Progenitor cell of endocrine pancreas (in vitro differentiated cells): ENCODE measurements around the gene PRM3. TPM values are rescaled to one million over a fixed set of nuclear protein-coding genes. Genes with fewer than 3 reads are reported as not detected.

Source experiments
- DNase-seq: peaks from one replicate; pipeline ENCODE4 v3.0.0; 2021; ENCODE audit warnings: low spot score; ENCODE audit not compliant: unreplicated experiment
- H3K27ac Mint-ChIP-seq: 2 replicates; pipeline ENCODE4 v1.8.0; 2021; ENCODE audit warnings: mild to moderate bottlenecking, moderate library complexity, mixed read lengths
- H3K27me3 Mint-ChIP-seq: 2 replicates; pipeline ENCODE4 v1.8.0; 2021; ENCODE audit warnings: mixed read lengths
- H3K36me3 Mint-ChIP-seq: 2 replicates; pipeline ENCODE4 v1.8.0; 2022; ENCODE audit warnings: mixed read lengths; ENCODE audit not compliant: insufficient read depth
- H3K4me1 Mint-ChIP-seq: 2 replicates; pipeline ENCODE4 v1.8.0; 2021; ENCODE audit warnings: low read depth, mixed read lengths
- H3K4me3 Mint-ChIP-seq: 2 replicates; pipeline ENCODE4 v1.8.0; 2021; ENCODE audit warnings: low read depth, mild to moderate bottlenecking, moderate library complexity, mixed read lengths
- H3K9me3 Mint-ChIP-seq: 2 replicates; pipeline ENCODE4 v1.8.0; 2021; ENCODE audit warnings: low read depth, mixed read lengths
- CTCF ChIP-seq: fragments of 200-600 bp; sonication (generic); IDR thresholded peaks from one replicate; pipeline ENCODE4 v1.5.0; 2021; ENCODE audit warnings: antibody characterized with exemption, mild to moderate bottlenecking; ENCODE audit not compliant: unreplicated experiment
- total RNA-seq: library from RNA; stranded (reverse); gene quantifications from 2 replicates; pipeline ENCODE4 v1.2.1, GENCODE V29; 2021

PRM3 gene
- total RNA-seq, 1 donor from 2014 or later: not detected

- no peak for DNase-seq
- Mint-ChIP-seq H3K4me1 (peaks cover 29% of the 10 kb centered on the region), H3K4me3 (no peak within 1 kb of the TSS), H3K36me3 (no peaks in the 10 kb centered on the region), H3K27ac (peak within 1 kb of the TSS; percentile 80), H3K27me3 (no peaks in the 10 kb centered on the region), H3K9me3 (peaks cover 2% of the 10 kb centered on the region)
- no peak for TF ChIP-seq CTCF
These were observed 7.4 kb upstream of the PRM3 start, which contains the start of gene PRM1 for GRCh38 chr16:11280616-11281522. PRM1 (minus strand) TSS chr16:11281330; CDS start chr16:11281238, 92 bp downstream.

DNA sequence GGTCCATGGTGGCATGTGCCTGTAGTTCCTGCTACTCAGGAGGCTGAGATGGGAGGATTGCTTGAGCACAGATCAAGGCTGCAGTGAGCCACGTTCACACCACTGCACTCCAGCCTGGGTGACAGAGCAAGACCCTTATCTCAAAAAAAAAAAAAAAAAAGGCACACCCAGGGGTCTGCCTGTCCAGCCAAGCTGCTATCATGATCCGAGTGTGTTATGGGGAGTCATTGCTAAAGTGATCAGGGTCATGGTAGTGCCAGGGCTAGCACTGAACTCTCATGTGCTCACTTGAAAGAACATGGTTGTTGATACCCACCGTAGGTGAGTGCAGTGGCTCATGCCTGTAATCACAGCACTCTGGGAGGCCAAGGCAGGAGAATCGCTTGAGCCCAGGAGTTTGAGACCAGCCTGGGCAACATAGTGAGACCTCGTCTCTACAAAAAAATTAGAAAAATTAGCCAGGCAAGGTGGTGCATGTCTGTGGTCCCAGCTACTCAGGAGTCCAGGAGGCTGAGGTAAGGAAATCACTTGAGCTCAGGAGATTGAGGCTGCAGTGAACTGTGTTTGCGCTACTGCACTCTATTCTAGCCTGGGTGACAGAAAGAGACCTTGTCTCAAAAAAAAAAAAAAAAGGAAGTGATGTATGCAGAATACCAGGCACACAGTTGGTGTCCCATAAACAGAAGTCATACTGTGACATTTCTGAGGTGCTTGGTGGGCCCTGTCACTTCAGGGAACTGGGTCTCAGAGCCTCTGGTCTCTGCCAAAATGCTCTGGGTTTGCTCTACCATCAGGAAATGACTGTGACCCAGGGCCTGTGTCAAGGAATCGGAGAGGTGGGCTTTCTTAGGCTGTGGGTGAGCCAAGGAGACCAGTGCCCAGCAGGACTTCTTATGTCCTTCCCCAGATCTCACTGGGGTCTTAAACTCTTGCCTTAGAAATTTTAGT, 5.5 kb upstream of the PRM3 start:
- H3K27ac Mint-ChIP-seq: peak overlapping the region; percentile 80
- peaks cover 2% of the 10 kb centered on the region for H3K9me3 Mint-ChIP-seq
- no peak for DNase-seq
- H3K4me3 Mint-ChIP-seq: peak overlapping the region; percentile 7
- TF ChIP-seq CTCF: no peak
- peaks cover 29% of the 10 kb centered on the region for H3K4me1 Mint-ChIP-seq
- H3K36me3 Mint-ChIP-seq: no peaks in the 10 kb centered on the region
- no peaks in the 10 kb centered on the region for H3K27me3 Mint-ChIP-seq

DNA sequence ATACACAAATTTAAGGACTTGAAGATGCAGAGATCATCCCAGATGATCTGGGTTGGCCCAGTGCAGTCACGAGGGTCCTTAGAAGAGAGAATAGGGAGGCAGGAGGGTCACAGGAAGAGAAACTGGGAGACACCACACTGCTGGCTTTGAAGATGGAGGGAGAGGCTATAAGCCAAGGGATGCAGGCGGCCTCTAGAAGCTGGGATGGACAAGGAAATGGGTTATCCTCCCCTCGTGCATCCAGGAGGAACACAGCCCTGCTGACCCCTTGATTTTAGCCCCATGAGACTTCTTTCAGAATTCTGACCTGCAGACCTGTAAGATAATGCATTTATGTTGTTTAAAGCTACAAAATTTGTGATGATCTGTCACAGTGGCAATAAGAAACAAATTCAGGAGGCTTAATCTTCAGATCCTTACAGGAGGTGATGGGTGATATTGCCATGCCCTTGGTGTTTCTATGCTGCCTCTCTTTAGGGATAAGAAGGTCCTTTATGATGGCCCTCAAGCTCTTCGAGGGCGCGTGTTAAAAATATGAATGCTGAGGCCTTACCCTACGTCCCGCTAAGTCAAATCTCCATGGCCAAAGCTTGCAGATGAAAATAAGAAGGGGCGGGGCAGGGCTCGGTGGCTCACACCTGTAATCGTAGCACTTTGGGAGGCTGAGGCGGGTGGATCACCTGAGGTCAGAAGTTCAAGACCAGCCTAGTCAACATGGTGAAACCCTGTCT, 4.3 kb upstream of the PRM3 start:
- Mint-ChIP-seq H3K27ac (no peak overlapping the region), H3K9me3 (peaks cover 2% of the 10 kb centered on the region), H3K27me3 (no peaks in the 10 kb centered on the region), H3K36me3 (no peaks in the 10 kb centered on the region), H3K4me3 (no peak overlapping the region), H3K4me1 (peaks cover 34% of the 10 kb centered on the region)
- TF ChIP-seq CTCF: no peak
- DNase-seq: no peak

DNA sequence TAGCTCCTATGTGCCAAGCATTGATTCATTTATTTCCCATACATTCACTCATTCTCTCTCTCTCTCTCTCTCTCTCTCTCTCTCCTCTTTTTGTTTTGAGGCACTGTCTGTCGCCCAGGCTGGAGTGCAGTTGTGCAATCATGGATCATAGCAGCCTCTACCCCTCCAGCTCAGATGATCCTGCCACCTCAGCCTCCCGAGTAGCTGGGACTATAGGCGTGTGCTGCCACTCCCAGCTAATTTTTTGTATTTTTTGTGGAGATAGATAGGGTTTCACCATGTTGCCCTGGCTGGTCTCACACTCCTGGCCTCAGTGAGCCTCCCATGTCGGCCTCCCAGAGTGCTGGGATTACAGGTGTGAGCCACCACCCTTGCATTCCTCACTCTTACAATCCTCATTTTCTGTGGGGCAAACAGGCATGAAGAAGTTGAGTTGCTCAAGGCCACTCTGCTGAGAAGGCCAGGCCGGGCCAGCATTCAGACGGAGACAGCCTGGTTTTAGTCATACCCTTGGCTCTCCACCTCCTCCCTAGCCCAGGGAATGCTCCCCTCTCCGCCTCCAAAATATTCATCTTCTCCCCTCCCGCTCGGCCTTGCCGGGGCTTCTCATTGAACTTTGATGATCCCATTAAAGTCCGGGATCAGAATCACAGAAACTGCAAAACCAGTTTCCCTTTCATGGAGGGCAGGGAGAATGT, 3.6 kb upstream of the PRM3 start:
- Mint-ChIP-seq H3K4me1 (peaks cover 32% of the 10 kb centered on the region), H3K36me3 (no peaks in the 10 kb centered on the region), H3K27ac (no peak overlapping the region), H3K27me3 (no peaks in the 10 kb centered on the region), H3K9me3 (peaks cover 2% of the 10 kb centered on the region), H3K4me3 (no peak overlapping the region)
- no peak for TF ChIP-seq CTCF
- DNase-seq: no peak
